ENCODE results near the gene CNPPD1. TPM values are rescaled to one million over a fixed set of nuclear protein-coding genes. Genes with fewer than 3 reads are reported as not detected.

Gene CNPPD1
- total and polyA plus RNA-seq, 11 donors = 37.3 to 118 (median 57.2) TPM

DNA sequence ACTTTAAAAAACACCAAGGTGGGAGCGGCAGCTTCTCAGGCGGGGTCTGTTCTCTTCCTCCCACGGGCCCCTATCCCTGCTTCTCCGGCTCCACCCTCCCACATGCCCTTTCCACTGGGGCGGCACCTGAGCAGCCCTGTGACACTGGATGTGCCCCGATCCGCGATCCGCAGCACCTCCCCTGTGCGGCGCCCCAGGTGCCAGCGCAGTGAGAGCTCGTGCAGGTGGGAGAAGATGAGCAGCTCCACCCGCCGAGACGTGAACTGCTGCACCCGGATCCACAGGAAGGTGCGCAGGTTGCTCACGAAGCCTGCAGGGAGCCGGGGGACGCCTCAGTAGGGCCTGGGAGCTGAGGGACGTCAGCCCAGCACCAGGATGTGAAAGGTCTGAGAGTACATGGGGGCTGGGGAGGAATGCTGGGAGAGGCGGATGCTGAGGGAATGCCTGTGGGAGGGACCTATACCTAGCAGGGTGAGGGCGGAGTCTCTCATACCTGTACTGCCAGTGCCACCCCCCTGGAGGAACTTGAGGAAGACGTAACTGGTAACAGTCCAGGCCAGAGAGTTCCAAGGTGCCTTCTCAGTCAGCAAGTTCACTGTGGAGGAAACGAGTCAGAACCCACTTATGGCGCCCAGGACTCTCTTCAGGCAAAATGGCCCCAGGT is 39.3 kb upstream of the CNPPD1 start:
- H3K9me3 ChIP-seq = no peaks in the 10 kb centered on the region
- no peak for TF ChIP-seq POLR2A (IDR thresholded peaks at IDR 0.05)
- TF ChIP-seq, protein P1, sequence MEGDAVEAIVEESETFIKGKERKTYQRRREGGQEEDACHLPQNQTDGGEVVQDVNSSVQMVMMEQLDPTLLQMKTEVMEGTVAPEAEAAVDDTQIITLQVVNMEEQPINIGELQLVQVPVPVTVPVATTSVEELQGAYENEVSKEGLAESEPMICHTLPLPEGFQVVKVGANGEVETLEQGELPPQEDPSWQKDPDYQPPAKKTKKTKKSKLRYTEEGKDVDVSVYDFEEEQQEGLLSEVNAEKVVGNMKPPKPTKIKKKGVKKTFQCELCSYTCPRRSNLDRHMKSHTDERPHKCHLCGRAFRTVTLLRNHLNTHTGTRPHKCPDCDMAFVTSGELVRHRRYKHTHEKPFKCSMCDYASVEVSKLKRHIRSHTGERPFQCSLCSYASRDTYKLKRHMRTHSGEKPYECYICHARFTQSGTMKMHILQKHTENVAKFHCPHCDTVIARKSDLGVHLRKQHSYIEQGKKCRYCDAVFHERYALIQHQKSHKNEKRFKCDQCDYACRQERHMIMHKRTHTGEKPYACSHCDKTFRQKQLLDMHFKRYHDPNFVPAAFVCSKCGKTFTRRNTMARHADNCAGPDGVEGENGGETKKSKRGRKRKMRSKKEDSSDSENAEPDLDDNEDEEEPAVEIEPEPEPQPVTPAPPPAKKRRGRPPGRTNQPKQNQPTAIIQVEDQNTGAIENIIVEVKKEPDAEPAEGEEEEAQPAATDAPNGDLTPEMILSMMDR (IDR thresholded peaks at IDR 0.05) = no peak
- no peak for DNase-seq
- intact Hi-C loops (cut with DNase I) = loop anchor here in 4 of 10 donors (5.0 kb wide), 2 partner anchors 39 to 66 kb away; partner anchors contain the start of genes CNPPD1 (in 3 of the 4) and RETREG2 (in 3 of the 4)
- 93 to 95% (median 94%) methylated on average over 27 of the region's 27 CpGs for WGBS, 4 donors
- H3K36me3 ChIP-seq = peaks cover 0 to 62% (median 52%) of the 10 kb centered on the region in 9 donors
- peak overlapping the region in 1 of 12 donors; percentile 97 for H3K27ac ChIP-seq
- no peak for ATAC-seq
- H3K27me3 ChIP-seq = no peaks in the 10 kb centered on the region
- peaks cover 6 to 42% (median 33%) of the 10 kb centered on the region in 12 donors for H3K4me1 ChIP-seq
- H3K4me3 ChIP-seq = no peak overlapping the region

- TF ChIP-seq, protein P1 (IDR thresholded peaks at IDR 0.05) = no peak
- no peak for TF ChIP-seq POLR2A (IDR thresholded peaks at IDR 0.05)
- Histone ChIP-seq H3K4me3 (no peak overlapping the region), H3K9me3 (no peaks in the 10 kb centered on the region), H3K4me1 (peaks cover 6 to 39% (median 28%) of the 10 kb centered on the region in 12 donors), H3K36me3 (peaks cover 0 to 62% (median 51%) of the 10 kb centered on the region in 9 donors), H3K27me3 (no peaks in the 10 kb centered on the region), H3K27ac (no peak overlapping the region)
- WGBS, 4 donors = 91 to 95% (median 93%) methylated on average over 6 of the region's 6 CpGs
- ATAC-seq (no peak), DNase-seq (no peak)
- intact Hi-C loops (cut with DNase I) = loop anchor here in 4 of 10 donors (5.0 kb wide), 2 partner anchors 37 to 68 kb away; partner anchors contain the start of genes CNPPD1 (in 3 of the 4) and RETREG2 (in 3 of the 4)
Measured at GRCh38 chr2:219214786-219215185, 38.1 kb upstream of the CNPPD1 start.

- H3K36me3 ChIP-seq = peaks cover 0 to 67% (median 54%) of the 10 kb centered on the region in 9 donors
- WGBS, 4 donors = 95 to 96% (median 96%) methylated on average over 15 of the region's 15 CpGs
- TF ChIP-seq POLR2A (IDR thresholded peaks at IDR 0.05) = no peak
Measured at GRCh38 chr2:219214141-219214540, 37.4 kb upstream of the CNPPD1 start.

DNA sequence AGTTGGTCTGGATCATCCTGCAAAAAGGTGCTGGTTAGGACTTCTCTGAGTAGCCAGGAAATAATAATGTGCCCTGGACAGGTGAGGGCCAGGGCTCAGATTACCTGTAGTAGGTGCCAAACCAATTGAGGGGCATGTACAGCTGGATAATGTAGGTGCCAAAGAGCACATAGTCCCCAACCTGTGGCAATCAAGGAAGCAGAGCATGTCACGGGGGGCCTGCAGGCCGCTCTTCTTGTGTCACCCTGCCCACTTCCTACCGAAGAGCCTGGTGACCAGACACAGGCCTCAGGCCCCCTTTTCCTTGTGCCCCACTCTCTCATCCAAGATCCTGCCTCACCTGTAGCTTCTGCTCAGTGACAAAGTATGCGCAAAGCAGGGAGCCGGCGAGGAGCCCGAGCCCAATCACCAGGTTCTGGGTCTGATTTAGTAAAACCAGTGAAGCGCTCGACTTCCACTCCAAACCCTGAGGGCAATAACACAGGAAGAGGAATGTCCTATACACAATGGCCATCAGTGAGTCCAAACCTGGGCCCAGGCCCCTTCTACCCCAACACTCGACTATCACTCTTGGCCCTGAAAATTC is 36.9 kb upstream of the CNPPD1 start:
- WGBS, 4 donors = 92 to 95% (median 93%) methylated on average over 10 of the region's 10 CpGs
- ATAC-seq (no peak), DNase-seq (peak in 1 of 5 donors; percentile 3)
- TF ChIP-seq POLR2A (IDR thresholded peaks at IDR 0.05) = no peak
- TF ChIP-seq, protein P1 (IDR thresholded peaks at IDR 0.05) = no peak
- intact Hi-C loops (cut with DNase I) = no loop called here
- H3K27me3 ChIP-seq = no peaks in the 10 kb centered on the region
- peaks cover 0 to 28% (median 19%) of the 10 kb centered on the region in 12 donors for H3K4me1 ChIP-seq
- no peak overlapping the region for H3K27ac ChIP-seq
- no peaks in the 10 kb centered on the region for H3K9me3 ChIP-seq
- peaks cover 0 to 73% (median 60%) of the 10 kb centered on the region in 9 donors for H3K36me3 ChIP-seq
- H3K4me3 ChIP-seq = no peak overlapping the region

More at GRCh38 chr2:219214141-219214540, 37.4 kb upstream of the CNPPD1 start:
- ATAC-seq (no peak), DNase-seq (no peak)
- Histone ChIP-seq H3K27me3 (no peaks in the 10 kb centered on the region), H3K27ac (no peak overlapping the region), H3K9me3 (no peaks in the 10 kb centered on the region), H3K4me3 (no peak overlapping the region), H3K4me1 (peaks cover 0 to 32% (median 21%) of the 10 kb centered on the region in 12 donors)
- intact Hi-C loops (cut with DNase I) = no loop called here

Measured in heart left ventricle (tissue), 16 donors.